GM18505 (cell line): ENCODE measurements around the gene ATP13A1.
"Not testable (repeated sequence)": the region's sequence is repeated elsewhere in the genome, so short reads cannot be mapped to it uniquely, and the experiment has no call there.

Experiments used
- ATAC-seq: cut with Tn5 transposase; IDR thresholded peaks from one replicate; pipeline ENCODE4 v1.9.1; 2021; ENCODE audit not compliant: unreplicated experiment
- POLR2A ChIP-seq: IDR thresholded peaks from 4 replicates; pipeline ENCODE4 v1.6.1; 2011; ENCODE audit warnings: borderline replicate concordance; ENCODE audit not compliant: insufficient read depth, insufficient read length; ENCODE audit errors: extremely low read depth

The ATP13A1 gene

DNA sequence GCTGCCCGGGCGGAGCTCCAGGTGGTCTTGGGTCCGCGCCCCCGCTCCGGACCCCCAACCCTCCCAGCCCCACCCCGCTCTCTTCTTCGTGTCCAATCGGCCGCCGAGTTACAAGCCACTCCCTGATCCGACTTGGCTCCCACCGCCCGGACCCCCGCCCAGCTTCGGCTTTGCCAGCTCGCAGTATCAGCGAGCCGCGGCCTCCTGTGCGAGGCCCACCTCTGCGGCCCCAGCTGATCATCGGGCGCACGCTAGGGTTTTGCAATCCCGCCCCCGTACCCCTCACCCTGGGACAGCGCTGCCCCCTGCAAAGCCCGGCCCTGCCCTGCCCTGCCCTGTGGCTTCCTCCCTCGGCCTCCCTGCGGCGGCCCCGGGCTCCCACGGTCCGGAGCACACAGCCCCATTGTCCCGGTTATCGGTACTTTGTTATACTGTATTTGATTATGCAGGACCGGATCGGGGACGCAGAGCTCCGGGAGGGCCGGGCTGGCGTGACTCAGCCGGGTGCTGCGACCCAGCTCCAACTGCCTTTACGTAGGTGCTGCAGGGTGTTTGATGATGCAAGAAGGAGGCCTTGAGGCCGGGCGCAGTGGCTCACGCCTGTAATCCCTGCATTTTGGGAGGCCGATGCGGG is 34.9 kb downstream of the ATP13A1 start:
- ATAC-seq, result peak; percentile 13
- TF ChIP-seq POLR2A, result peak; percentile 4

DNA sequence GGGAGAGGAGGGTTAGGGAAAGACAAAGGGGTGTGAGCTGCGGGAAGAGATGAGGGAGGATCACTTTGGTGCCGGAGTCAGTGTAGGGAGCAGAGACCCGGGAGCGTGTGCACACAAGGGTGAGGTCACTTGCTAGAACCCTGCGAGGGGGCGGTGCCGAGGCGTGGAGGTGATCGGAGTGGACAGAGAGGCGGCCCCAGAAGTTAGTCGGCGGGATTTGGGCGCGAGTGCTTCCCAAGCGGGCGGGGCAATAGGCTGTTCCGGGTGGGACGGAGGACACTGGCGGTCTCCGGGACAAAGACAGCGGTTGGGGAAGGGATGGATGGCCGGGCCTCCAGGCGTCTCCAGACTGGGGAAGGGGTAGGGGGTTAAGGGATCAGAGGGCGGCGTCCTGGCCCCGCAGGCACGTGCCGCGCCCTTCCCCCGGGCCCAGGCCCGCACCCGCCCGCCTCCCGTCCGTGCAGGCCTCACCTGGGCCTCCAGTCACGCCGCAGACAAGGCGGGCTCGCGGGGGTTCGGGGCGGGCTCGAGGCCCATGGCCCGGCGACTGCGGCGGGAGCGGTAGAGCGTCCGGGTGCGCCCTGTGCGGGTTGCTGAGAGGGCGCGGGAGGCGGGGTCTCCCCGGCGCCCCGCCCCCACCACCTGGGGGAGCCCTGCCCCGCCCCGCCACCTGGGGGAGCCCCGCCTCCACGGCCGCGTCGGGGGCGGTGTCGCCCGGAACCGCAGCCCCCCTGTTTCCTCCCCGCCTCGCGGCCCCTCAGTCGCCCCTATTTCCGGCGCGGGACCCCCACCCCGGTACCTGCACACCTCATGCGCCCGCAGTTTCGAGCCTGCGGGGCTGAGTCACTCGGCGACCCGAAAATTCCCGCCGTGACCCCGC is 35.6 kb downstream of the ATP13A1 start, which contains the start of gene LPAR2:
LPAR2 (minus strand) TSS at position 600 of the 880 bp plus-strand sequence. CDS start 945 bp downstream, outside the sequence.
- TF ChIP-seq POLR2A, result peak; percentile 59
- peak; percentile 73 for ATAC-seq

DNA sequence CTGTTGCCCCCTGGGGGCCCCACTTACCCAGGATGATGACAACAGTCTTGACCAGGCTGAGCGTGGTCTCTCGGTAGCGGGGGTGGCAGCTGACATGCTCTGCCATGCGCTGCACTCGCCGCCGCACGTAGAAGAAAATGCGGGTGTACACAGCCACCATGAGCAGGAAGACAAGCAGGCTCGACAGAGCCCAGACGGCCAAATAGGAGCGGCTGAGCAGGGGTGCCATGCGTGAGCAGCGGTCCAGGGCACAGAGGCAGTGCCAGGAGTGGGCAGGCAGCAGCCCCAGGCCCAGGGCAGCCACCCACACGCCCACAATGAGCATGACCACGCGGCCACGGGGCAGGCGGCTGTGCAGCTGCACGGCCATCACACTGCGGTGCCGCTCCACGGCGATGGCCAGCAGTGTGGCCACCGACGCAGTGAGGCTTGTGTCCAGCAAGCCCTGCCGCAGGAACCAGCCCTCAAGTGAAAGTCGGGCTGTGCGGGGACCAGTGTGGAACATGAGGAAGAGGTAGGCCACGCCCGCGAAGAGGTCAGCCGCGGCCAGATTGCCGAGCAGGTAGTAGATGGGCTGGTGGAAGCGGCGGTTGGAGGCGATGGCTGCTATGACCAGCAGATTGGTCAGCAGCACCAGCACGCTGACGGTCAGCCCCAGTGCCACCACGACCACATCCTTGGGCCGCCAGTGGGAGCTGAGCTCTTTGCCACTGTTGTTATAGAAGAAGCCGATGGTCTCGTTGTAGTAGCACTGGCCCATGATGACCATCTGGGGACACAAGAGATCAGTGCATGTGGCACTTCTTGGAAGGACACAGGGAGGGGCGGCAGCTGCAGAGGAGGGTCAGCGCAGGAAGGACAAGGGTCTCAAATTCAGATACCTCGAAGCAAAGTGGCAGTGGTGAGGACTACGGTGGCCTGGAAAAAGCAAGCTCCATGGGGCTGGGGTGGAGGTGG is 36.7 kb downstream of the ATP13A1 start:
- ATAC-seq, result no peak
- no peak for TF ChIP-seq POLR2A

DNA sequence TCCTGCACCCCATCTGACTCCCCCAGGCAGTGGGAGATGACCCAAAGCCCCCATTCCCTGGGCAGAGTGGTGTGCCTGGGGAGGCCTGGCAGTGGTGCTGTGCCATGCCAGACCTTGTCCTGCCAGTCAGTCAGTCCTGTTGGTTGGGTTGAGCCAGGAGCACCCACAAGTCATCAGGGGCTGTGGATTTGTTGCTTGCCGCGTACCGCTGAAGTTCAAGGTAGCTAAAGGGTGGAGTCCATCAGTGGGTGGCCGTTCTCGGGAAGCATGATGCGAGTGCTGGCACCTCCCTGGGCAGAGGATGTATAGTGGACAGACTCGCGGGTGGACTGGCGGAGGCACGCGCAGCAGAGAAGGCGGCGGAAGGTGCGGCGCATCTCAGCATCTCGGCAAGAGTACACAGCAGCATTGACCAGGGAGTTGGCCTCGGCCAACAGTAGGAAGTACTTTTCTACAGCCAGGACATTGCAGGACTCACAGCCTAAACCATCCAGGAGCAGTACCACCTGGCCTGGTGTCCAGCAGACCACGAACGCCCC is 39.4 kb downstream of the ATP13A1 start:
- no peak for TF ChIP-seq POLR2A
- no peak for ATAC-seq

DNA sequence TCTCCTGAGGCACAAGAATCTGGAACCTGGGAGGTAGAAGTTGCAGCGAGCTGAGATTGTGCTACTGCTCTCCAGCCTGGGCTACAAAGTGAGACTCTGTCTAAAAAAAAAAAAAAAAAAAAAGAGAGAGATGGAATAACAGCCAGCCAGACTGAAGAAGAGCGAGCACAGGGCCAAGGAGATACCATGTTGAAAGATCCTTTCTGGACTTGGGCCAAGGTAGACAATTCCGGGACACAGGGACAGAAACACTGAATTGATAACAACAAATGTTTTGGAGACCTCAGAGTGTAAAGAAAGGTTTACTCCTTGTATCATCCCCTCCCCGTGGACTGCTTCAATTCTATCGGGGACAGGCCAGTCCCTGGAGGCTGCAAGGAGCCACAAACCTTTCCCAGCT is 40.1 kb downstream of the ATP13A1 start:
- no peak for ATAC-seq
- TF ChIP-seq POLR2A, result no peak

DNA sequence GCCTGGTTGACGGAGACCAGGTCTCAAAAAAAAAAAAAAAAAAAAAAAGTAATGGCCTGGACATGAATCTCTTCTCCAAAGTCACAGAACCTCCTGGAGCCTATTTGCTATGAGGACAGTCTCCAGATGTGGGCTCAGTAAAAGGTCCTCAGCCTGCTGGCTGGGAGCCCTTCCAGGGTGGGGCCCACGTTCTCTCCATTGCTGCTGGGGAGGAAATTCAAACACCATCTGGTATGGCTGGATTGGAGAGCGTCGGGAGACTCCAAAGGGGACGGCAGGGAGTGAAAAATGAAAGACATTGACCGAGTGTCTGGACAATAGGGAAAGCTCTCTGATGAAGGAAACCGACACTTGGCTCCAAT is 43.6 kb downstream of the ATP13A1 start:
- no peak for ATAC-seq
- no peak for TF ChIP-seq POLR2A

DNA sequence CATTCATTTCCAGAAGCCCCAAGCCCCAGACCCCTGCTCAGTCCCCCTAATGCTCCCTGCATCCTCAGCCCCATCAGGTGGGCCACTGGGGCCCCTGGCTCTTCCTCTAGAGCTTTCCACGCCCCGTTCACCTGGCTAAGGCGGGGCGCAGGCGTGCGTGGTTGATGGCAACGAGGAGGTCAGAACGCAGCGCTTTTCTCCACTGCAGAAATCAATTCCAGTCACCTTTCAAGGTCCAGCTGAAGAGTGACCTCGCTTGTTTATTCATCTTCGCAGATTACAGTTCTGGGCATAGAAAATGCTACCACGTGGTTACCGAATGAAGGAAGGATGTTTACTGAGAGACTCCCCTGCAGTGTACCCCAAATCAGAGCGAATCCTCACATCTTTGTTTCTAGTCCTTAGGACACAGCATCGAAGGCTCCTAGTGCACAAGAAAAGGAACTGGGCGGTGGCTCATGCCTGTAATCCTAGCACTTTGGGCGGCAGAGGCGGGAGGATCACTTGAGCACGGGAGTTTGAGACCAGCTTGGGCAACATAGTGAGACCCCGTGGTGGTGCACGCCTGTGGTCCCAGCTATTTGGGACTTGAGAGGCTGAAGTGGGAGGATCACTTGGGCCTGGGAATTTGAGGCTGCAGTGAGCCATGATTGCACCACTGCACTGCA is 44.2 kb downstream of the ATP13A1 start:
- no peak for ATAC-seq
- no peak for TF ChIP-seq POLR2A

DNA sequence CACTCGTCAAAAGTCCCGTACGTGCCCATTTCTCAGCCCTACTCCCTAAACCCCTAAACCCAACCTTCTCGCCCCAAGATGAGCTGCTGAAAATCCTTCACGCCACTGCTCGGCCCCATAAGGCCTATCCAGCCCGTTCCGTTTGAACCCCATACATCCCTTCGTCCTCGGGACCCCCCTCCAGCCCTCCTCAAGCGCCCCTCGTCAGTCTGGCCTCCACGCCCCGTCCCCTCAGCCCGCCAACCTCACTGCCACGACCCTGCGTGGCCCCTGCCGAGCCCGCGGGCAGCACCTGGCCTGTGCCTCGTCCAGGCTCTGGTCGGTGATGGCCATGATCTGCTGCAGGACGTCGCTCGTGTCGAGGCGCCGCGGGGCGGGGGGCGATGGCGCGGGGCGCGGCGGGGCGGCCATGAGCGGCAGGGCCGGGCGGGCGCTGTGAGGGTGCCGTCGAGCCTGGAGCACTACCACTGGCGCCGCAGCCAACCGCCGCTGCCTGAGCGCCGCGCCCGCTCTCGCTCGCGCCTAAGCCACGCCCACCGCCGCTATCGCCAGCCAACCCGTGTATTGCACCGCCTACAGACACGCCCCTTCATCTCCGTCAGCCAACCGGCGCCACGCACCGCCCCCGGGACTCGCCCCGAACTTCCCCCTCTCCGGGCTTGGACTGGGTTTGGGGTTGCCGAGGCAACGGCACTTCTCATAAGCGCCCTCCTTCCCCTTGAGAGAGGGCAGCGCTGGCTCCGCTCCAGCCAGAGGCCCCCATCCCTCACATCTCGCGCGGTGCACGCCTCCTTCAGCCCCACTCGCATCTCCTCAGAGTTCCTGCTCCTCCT is 45.0 kb downstream of the ATP13A1 start, which contains the start of gene PBX4:
PBX4 (minus strand) TSS at position 469 of the 833 bp plus-strand sequence; CDS start at position 411, 58 bp downstream.
- TF ChIP-seq POLR2A, result peak; percentile 56
- peak; percentile 96 for ATAC-seq

DNA sequence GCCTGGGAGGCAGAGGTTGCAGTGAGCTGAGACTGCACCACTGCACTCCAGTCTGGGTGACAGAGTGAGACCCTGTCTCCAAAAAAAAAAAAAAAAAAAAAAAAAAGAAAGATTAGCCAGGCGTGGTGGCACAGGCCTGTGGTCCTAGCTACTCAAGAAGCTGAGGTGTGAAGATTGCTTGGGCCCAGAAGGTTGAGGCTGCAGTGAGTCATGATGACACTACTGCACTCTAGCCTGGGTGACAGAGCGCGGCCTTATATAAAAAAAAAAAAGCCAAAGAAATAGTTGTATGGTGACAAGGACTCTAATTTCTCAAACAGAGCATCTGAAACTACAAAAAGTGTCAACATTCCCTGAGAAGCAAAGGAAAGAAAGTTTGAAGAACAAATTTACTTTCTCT is 48.4 kb downstream of the ATP13A1 start:
- no peak for ATAC-seq
- TF ChIP-seq POLR2A, result no peak

DNA sequence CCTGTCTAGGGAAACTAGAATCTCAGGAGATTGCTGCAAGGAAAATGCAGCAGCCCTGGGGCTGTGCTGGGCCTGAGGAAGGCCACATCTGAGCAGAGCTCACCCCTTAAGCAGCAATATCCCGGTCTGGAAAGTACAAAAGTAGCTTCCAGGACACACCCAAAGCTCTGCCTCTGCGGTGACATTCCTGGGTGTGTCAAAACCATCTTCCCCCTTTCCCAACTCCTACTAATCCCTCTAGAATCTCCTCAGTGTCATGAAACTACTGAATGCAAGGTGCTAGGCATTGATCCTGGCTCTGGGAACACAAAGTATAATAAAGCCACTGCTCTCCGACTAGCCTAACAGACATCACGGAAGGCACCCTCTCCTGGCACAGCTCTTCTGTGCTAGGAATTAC is 50.0 kb downstream of the ATP13A1 start:
- ATAC-seq, result no peak

DNA sequence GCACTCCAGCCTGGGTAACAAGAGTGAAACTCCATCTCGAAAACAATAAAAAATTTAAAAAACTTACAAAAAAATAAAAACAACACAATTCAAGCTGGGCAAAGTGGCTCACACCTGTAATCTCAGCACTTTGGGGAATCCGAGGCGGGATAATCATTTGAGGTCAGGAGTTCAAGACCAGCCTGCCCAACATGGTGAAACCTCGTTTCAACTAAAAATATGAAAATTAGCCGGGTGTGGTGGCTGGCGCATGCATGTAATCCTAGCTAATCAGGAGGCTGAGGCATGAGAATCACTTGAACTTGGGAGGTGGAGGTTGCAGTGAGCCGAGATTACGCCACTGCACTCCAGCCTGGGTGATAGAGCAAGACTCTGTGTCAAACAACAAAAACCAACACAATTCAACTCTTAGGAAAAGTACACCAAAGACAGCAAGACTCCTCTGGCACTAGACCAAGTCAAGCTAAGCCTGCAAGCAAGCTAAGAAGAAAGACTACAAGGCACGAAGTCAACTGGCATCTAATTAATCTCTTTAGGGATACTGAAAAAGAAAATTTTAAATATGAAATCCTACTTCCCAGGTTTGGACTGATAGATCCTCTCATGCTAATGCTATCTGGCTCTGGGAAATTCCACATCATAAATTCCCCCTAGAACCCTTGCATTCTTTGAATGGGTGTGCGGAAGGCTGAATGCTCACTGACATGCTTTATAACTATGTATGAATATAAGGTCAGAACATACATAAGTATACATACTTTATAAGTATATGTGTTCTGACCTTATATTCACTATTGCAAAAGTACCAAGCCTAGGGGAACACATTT is 52.9 kb downstream of the ATP13A1 start:
- no peak for TF ChIP-seq POLR2A
- ATAC-seq, result no peak

More for the DNA sequence above, 50.0 kb downstream of the ATP13A1 start:
- no peak for TF ChIP-seq POLR2A

DNA sequence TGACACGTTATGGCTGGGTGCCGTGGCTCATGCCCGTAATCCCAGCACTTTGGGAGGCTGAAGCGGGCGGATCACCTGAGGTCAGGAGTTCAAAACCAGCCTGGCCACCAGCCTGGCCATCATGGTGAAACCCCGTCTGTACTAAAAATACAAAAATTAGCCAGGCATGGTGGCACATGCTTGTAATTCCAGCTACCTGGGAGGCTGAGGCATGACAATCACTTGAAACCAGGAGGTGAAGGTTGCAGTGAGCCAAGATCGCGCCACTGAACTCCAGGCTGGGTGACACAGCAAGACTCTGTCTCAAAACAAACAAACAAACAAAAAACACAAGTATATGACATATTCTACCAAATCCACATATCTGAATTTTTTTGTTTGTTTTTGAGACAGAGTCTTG is 56.8 kb downstream of the ATP13A1 start:
- ATAC-seq, result not testable (repeated sequence)
